CD4-positive, alpha-beta T cell treated with Interleukin-15 for 4 hours (primary cell): ENCODE results near the gene SUGCT.
"Not testable (repeated sequence)": the region's sequence is repeated elsewhere in the genome, so short reads cannot be mapped to it uniquely, and the experiment has no call there.

Experiments
- DNase-seq: peaks from one replicate; pipeline ENCODE4 v3.0.0-alpha.2; 2020; ENCODE audit warnings: low spot score

SUGCT gene

DNA sequence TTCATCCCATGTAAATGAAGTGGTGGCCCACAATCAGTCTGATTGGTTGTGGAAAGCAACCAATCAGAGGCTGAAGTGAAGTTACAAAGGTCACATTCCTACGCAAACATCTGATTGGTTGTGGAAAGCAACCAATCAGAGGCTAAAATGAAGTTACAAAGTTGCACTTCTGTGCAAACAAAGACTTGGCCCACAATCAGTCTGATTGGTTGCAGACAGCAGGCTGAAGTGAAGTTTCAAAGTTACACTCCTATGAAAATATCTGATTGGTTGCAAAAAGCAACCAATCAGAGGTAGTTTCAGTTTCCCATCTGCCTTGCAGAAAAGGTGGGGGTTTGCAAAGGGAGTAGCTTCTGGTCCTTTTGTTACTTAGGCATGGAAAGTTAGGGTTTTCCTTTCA, 492.6 kb downstream of the SUGCT start:
- not testable (repeated sequence) for DNase-seq

DNA sequence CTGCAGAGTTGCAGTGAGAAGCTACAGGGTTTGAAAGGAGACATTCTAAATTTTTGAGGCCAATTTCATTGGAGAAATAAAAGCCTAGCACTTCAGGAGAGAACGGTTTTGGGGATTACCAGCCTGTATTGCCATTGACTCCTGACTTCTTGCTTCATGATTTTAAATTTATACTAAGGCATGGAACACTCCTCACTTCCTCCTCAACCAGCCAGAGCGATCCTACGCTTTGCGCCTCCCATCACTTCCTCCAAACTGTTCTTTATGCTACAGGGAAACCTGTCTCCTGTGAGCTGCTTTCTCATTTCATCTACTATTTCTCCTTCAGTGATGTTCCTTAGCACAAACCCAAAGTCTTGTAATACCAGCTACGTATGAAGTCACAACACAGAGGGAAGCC, 495.1 kb downstream of the SUGCT start:
- DNase-seq = no peak

DNA sequence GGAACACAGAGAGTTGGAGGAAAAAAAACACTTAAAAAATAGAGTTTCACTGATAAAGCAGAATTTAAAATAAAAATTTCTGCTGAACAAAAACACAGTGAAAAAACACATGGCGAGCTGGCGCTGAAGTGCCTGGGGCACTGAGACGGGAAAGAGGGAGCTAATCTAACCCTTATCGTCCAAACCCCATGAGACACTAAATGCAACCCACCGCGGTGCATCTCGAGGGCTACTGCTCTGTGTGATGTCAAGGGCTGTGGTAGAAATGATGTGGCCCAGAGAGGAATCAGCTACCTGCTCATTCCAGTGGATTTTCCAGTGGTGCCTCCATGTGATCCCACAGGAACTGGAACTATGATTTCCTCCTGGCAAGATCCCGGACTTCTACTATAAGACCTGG, 499.3 kb downstream of the SUGCT start:
- DNase-seq = no peak

- DNase-seq = no peak
These were observed 503.9 kb downstream of the SUGCT start for GRCh38 chr7:40638545-40639320.

DNA sequence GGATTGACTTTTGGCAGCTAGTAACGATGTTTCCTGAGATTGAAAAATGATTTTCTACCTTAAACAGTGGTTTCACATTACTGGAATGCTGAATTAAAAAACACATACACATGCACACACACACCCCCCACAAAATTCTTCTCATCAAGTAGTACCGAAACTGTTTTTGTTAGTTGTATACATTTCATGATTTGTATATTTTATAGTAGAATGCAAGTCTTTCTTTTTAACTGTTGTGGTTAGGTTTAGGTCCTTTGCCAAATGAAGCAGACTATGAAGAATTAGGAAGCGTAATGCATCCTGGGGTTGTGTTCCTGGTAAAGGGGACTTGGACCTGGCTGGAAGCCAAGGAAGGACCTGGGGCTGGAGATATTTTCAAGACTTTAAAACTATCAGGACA, 505.8 kb downstream of the SUGCT start:
- DNase-seq = no peak

- DNase-seq = no peak
These were observed 506.9 kb downstream of the SUGCT start for GRCh38 chr7:40641701-40642100.

DNA sequence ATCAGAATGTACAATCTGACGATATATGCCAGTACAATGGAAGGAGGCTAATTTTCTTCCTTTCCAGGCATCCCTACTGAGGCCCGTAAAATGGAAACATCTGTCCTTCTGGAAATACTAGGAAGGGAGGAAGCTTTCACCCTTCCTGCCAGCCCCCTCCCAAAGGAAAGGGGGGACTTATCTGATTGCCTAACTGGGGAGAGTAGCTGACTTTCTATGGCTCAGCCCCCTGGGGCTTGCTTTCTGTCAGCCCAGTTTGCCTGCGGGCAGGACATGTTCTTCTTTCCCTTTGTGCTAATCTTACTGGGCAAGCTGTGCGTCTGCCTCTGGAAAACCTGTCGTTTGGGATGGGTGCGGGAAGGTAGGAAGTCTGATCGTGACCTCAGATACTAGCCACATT, 508.9 kb downstream of the SUGCT start:
- no peak for DNase-seq

DNA sequence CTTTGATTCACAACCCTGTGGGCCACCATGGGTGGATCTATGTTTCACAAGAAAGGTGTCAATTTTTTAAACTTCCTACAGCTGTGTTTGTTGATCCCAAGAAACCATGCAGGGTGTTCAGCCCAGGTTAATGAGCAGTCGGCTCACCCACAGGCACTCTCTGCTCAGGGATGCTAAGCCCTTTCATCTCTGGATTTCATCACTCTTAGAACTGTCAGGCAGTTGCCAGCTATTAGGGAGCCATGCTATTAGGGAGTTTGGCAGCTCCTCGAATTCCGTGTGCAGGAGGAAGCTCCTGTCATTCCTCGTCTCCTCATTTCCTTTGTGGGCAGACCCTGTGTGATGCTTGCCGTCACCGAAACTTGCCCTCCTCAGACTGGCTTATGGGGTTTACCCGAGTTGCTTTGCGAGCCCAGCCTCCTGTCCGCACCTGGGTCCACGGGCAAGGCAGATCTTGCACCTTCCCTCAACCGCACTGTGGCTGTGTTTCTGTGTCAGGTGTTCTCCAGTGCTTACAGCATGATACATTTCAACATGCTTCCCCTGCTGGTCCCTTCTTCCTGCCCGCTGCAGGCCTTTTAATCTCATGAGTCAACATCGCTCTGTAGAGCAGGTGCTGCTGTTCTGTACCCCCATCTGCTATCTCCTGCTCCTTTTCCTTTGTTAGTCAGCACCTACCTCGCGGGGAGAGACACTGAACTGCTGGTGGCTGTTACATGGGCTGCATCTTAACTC, 509.8 kb downstream of the SUGCT start:
- no peak for DNase-seq

DNA sequence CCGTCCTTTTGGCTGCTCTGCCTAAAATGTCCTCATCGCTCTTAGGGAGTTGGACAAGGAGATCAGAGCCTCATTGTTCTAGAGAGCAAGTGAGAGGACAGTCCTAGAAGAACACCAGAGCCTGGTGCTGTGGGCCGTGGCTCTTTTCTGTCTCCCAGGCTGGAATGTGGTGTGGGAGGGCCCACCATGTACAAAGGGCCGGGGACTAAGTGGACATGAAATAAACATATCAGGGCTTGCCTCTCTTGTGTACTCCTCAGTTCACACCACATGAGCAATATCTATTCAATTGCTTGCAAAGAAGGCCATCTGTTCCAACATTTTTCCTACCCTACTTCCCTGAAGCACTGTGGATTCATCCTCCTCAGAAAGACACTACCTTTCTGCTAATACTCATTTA, 510.4 kb downstream of the SUGCT start:
- DNase-seq = no peak

DNA sequence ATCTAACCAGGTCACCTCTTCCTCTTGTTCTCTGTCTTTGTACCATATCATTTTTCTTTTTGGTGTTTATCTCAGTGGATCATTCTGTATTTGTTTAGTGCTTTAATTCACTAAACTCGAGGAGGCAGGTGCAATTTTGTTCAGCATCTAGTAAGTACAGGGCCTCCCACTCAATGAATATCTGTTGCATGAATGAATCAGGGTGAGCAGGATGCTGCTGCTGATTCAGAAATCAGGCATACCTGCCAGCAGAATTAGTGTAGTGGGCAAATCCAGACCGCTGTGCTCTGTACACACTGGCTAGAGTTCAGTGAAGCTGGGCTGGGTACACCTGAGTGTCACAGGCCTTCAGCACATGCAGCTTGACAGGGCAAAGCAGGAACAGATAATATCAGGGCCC, 511.9 kb downstream of the SUGCT start:
- DNase-seq = no peak

GRCh38 chr7:40647719-40648118, 512.9 kb downstream of the SUGCT start:
- no peak for DNase-seq

DNA sequence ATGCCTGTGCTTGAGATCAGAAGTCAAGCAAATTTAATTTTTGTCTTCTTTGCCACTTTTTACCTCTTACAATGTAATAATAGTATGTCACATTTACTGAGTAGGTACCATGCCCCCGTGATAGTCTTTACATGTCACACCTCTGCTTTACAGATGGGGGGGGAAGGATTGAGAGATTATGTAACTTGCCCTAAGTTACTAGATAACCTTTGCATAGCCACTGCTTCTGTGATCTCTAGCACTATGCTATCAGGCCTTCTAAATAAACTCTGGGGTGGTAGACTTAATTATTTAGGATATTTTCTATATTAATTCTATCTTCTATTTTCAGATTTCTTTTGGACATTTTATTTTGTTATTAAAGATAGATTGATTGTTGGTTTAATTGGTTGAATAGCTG, 514.4 kb downstream of the SUGCT start:
- DNase-seq = no peak

GRCh38 chr7:40650903-40651302, 516.1 kb downstream of the SUGCT start:
- DNase-seq = not testable (repeated sequence)

- no peak for DNase-seq
These were observed 519.4 kb downstream of the SUGCT start for GRCh38 chr7:40654171-40654570.

- no peak for DNase-seq
These were observed 520.6 kb downstream of the SUGCT start for GRCh38 chr7:40655426-40655825.

DNA sequence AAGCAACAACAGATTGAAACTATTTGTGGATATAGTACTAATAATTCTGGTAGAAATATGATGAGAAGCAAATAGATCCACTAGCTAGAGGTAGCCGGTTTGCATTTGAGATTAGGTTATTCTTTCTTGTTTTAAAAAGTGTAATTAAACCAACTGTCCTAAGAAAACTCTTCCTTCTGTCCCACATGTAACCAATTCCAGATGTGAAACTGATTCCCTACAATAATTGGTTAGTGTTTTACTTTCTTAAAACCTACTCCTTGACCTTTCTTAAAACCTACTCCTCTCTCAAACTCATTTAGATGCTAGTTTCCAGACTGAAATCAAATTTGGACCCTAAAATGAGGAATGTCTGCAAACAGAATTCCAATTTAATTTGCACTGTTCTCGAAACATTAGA, 521.5 kb downstream of the SUGCT start:
- no peak for DNase-seq

GRCh38 chr7:40658729-40659128, 523.9 kb downstream of the SUGCT start:
- no peak for DNase-seq

- DNase-seq = no peak
These were observed 524.4 kb downstream of the SUGCT start for GRCh38 chr7:40659231-40659630.

GRCh38 chr7:40673285-40673684, 538.5 kb downstream of the SUGCT start:
- no peak for DNase-seq

DNA sequence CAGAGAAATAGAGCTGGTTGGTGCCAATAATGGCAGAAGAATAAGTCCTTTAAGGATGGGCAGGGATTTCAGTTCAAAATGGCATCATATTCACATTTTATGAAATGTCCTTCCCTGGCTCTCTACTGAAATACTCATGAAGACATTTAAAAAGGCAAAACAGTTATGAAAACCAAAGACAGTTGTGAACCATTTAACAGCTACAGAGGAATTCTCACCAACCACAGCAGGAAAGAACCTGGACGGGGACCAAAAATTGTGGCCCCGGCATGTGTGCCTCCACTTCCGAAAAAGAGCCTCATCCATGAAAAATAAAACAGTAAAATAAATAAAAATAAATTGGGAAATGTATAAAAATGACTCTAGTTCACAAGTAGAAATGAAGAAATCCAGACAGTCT, 539.5 kb downstream of the SUGCT start:
- DNase-seq = no peak

DNA sequence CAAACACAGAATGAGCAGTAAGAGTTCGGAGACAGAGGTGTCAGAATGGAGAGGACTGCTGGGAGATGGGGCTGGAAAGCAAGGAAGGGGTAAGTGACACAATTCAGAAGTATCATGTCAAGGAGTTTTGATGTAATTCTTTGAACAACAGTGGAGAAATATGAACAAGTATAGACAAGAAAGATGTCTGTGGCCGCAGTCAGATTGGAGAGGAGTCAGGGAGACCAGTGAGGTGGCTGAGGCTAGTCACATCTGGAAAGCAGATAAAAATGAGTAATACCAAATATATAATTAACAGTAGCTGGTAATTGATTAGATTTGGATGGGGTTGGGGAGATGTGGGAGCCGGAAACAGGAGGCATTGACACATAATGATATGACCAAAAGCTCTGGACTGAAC, 540.9 kb downstream of the SUGCT start:
- DNase-seq = no peak

DNA sequence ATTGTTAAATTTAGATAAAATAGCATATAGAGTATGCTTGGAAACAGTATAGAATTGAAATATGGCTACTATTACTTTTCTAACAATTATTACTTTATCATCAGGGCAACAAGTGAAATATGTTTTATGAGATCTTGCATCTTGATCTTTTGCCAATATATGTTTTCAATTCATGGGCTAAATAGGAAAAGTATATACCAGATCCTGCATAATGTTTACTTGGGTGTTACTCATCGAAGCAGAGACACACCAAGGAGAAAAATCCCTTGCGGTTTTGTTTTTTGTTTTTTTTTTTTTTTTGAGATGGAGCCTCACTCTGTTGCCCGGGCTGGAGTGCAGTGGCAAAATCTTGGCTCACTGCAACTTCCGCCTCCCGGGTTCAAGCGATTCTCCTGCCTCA, 541.4 kb downstream of the SUGCT start:
- DNase-seq = no peak

DNA sequence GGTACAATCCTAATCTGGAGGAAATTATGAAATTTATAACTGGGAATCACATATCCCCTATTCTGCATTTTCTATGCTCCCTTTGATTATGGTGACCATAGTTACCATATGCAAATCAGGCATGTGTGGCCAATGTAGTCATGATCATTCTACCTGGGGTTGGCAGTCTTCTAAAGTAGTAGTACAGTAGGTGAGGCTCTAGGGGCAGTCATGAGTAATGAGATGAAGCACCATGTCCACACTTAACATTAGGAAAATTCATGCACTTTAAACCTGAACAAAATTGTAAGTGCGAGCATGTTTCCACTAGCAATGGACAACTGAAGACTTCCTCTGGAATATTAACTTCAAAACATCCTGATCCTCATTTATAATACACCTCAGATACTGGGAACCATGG, 545.9 kb downstream of the SUGCT start:
- DNase-seq = no peak

DNA sequence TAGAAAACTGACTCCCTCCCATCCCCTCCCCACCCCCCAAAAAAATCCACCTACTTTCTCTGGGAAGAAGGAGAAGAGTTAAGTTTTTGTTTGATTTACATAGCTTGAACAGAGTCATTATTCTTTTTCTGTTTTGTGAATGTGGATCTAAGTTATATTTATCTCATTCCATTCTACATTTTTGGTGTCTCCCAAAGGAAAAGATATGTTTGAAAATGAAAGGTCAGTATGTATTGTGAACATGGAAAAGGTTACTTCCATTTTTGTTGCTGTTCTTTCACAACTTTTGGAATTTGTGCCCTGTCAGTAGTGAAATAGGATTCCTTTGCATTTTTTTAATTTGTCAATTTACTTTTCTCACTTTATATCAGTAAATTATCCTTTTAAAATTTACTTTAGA, 547.9 kb downstream of the SUGCT start:
- no peak for DNase-seq
